IPS-18c (cell line): Measurements from ENCODE around the gene FRYL.
"Not testable (repeated sequence)": the region's sequence is repeated elsewhere in the genome, so short reads cannot be mapped to it uniquely, and the experiment has no call there.

Source experiments
- H3K4me3 ChIP-seq: 2 replicates; pipeline ENCODE4 v1.7.0; 2013; ENCODE audit warnings: low read depth, mild to moderate bottlenecking, low read length, moderate library complexity; ENCODE audit not compliant: insufficient read depth
- H3K9me3 ChIP-seq: one replicate; pipeline ENCODE4 v1.6.1; 2013; ENCODE audit warnings: mild to moderate bottlenecking, low read length, moderate library complexity; ENCODE audit not compliant: control insufficient read depth, insufficient read depth

The FRYL gene

DNA sequence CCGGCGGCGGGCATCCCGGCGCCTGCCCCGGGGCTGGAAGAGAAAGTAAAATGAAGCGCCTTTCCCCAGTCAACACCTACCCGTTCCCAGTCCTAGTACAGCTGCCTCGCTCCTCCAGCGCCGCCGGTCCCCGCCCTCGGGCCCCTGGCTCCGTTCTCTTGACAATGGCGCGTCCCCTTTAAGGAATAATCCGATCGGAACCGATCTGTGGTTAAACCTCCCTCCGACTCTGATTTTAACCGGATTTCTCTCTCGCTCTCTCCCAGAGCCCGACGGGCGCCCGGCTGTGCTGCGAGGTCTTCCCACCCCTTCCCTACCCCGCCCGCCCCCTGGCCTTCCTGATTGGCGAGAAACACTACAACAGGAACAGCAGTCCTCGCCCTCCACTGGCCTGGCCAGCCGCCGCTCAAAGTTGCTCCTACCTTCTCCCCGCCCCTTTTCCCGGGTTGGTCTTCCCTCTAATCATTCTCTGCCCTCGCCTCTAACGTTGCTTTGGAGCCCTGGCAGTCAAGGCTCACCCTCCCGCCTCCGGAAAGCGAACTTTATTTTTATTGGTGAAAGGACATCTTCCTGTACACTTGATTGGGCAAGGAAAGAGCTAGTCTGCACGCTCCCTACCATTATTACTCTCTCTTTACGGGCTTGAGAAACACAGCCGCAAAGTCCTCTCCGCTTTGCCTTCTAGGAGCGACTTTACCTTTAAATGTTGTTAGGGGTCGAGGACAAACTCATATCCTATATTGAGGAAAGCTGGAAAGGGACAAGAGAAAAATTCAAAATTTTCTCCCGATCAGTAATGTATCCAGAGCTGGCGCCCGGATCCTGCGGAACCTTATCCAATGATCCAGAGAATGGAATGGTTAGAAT, at the start of gene FRYL:
TSS of gene FRYL (minus strand) at position 282 of the 867 bp plus-strand sequence. CDS start 145,869 bp downstream, outside the sequence.
- H3K9me3 ChIP-seq, result no peaks in the 10 kb centered on the region
- peak within 1 kb of the TSS; percentile 87 for H3K4me3 ChIP-seq

DNA sequence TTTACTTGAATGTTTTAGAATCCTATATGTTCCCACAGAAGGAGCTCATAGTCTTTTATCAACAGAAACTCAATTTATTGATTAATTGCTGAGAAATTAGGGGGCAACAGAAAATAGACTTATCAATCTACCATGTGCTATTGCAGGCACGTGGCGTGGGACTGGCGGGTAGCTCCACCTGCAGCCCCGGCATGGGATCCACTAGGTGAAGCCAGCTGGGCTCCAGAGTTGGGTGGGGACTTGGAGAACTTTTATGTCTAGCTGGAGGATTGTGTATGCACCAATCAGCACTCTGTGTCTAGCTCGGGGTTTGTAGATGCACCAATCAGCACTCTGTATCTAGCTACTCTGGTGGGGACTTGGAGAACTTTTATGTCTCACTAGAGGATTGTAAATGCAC, 47.5 kb upstream of the FRYL start:
- H3K9me3 ChIP-seq, result no peaks in the 10 kb centered on the region
- no peak overlapping the region for H3K4me3 ChIP-seq

DNA sequence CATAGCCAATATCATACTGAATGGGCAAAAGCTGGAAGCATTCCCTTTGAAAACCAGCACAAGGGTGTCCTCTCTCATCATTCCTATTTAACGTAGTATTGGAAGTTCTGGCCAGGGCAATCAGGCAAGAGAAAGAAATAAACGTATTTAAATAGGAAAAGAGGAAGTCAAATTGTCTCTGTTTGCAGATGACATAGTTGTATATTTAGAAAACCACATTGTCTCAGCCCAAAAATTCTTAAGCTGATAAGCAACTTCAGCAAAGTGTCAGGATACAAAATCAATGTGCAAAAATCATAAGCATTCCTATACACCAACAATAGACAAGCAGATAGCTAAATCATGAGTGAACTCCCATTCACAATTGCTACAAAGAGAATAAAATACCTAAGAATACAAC, 41.4 kb upstream of the FRYL start:
- H3K4me3 ChIP-seq, H3K9me3 ChIP-seq: not testable (repeated sequence)

DNA sequence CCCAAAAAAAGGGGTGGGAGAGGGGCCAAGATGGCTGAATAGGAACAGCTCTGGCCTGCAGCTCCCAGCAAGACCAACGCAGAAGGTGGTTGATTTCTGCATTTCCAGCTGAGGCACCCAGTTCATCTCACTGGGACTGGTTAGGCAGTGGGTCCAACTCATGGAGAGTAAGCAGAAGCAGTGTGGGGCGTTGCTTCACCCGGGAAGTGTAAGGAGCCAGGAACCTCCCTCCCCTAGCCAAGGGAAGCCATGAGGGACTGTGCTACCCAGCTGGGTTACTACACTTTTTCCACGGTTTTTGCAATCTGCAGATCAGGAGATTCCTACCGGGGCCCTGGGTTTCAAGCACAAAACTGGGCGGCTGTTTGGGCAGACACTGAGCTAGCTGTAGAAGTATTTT, 36.9 kb upstream of the FRYL start:
- Histone ChIP-seq H3K4me3 (no peak overlapping the region), H3K9me3 (no peaks in the 10 kb centered on the region)

DNA sequence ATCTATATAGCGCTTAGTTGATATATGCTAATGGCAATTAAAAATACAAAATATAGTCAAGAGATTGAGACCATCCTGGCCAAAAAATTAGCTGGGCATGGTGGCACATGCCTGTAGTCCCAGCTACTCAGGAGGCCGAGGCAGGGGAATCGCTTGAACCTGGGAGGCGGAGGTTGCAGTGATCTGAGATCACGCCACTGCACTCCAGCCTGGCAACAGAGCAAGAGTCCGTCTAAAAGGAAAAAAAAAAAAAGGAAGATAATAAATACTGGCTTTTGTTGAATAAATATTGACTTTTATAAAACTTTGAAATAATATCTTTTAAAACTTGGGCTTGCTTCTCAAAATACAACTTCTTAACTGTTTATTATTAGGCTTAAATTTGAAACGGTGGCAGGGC, 36.2 kb upstream of the FRYL start:
- not testable (repeated sequence) for H3K4me3 ChIP-seq, H3K9me3 ChIP-seq

DNA sequence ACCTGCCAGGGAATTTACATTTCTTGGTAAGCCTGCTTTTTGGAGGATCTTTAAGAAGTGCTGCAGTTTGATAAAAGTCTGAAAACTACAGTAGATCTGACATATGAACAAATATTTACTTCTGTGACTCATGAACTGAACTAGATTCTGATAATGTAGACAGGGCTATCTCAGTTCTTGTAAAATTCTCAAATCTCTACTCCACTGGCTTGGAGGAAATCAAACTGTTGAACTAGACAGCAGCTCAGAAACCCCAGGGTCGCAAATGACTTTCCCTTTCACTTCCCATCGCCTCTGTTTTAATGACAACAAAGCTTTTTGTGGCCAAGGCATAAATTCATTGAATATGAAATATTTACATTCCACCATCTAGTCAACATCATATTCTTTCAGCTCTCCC, 35.4 kb upstream of the FRYL start:
- Histone ChIP-seq H3K4me3 (no peak overlapping the region), H3K9me3 (no peaks in the 10 kb centered on the region)

DNA sequence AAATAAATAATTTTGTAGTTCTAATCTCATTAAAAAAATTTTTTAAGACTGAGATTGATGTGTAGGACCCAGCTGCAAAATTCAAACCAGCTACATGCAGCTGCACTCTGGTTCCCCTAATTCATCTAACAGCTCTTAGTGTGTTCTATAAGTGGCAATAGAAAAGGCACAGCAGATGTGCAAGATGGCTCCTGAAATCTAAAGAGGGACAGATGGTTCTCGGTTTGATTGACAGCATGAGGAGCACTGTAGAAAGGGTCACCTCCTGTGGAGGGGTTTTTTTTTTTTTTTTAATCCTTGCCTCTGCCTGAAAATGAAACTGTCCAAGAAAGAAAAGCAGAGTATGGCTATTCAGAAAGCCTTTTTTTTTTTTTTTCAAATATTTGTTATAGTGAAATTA, 33.9 kb upstream of the FRYL start:
- no peak overlapping the region for H3K4me3 ChIP-seq
- no peaks in the 10 kb centered on the region for H3K9me3 ChIP-seq

DNA sequence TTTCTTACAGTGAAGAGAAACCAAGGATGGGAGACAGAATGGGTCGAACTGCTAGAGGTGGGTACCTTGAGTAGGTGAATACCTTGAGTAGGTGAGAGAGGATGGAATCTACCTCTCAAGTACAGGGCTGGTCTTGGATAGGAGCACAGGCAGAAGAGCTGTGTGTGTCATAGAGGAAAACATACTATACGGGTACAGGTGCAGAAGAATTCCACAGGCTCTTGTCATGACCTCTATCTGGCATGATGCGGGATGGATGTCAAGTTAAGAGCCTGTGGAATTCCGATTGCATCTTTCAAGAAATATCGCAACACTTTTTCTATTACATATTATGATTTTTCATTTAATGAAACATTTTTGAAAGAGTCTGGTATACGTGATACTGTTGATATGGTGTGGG, 32.8 kb upstream of the FRYL start:
- H3K9me3 ChIP-seq, result no peaks in the 10 kb centered on the region
- H3K4me3 ChIP-seq, result no peak overlapping the region

DNA sequence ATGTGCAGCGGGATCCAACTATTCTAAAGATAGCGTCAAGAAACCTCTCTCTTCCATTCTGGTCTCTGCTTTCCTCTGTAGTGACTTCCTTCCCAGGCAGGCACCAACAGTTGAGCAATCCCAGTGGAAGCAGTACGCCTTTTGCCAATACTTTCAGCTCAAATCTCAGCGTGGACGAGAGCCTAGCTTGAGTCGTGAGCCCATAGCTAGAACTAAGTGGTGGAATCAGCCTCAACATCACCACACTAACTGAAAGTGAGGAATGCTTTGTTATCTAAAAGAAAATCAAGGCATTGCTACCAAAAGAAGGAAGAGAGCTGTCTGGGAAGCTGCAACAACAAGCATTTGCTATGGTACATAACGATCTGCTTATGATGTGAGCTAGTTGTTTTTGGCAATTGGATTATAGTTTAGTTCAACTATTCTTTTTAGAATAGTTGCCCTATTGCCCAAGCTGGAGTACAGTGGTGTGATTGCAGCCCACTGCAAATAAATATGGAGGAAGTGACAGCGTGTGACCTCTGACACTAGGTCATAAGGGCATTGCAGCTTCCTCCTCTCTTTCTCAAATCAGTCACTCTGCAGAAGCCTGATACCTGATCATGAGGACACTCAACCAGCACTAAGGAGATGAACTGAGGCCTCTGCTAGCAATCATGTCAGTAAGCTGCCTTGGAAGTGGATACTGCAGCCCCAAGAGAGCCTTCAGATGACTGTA, 24.7 kb upstream of the FRYL start:
- no peak overlapping the region for H3K4me3 ChIP-seq
- no peaks in the 10 kb centered on the region for H3K9me3 ChIP-seq

DNA sequence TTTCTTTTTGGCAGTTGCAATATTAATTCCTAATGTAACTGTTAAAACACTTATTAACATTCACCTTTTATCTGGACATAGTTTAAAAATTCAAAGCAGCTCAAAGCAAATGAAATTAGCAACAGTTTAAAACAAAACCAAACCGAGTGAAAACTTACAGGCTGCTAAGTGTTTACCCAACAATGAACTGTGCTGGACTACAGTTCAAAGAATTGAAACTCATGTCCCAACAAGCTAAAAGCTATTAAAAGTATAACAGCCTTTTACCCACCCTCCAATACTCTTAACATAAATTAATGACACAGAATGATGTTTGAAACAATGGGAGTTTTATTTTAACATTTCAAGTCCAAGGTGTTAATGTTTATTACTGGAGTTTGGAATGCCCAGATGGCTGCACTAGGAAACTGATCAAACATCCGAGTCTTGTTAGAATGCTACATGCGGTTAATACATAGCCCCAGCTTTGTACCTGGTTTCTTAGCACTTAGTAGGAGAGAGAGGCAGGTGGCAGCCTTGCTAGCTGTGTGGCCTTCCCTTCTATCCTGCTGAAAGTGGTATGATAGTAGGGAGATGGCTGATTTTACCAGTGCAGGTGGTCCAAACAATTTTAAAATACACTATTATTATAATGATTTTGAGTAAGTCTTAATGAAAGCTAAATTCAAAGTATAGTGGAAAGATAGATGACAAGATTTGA, 21.1 kb upstream of the FRYL start:
- Histone ChIP-seq H3K4me3 (no peak overlapping the region), H3K9me3 (no peaks in the 10 kb centered on the region)

DNA sequence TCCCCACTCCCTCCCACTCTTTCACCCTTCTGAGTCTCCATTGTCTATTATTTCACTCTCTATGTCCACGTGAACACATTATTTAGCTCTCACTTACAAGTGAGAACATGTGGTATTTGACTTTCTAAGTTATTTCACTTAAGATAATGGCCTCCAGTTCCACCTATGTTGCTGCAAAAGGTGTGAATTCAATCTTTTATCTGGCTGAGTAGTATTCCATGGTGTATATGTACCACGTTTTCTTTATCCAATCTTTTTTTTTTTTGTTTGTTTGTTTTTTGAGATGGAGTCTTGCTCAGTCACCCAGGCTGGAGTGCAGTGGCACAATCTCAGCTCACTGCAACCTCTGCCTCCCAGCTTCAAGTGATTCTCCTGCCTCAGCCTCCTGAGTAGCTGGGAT, 20.1 kb upstream of the FRYL start:
- not testable (repeated sequence) for H3K4me3 ChIP-seq, H3K9me3 ChIP-seq

DNA sequence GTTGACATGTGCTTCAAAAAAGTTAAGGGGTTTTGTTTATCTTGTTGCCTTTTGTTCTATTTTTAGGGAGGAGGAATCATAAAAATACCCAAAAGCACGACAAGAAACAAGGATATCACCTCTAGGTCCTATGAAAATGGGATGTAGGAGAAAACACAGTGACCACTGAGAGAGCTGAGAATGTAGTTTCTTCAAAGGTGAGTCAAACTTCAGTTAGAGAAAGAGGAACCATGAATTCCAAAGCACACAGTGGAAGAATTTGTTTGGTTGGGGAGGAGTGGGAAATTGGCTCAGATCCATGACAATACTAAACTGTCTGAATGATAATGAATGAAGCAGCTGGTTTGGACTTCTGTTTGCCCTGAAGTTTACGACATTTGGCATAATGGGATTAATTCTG, 19.1 kb upstream of the FRYL start:
- H3K4me3 ChIP-seq, result no peak overlapping the region
- H3K9me3 ChIP-seq, result no peaks in the 10 kb centered on the region

DNA sequence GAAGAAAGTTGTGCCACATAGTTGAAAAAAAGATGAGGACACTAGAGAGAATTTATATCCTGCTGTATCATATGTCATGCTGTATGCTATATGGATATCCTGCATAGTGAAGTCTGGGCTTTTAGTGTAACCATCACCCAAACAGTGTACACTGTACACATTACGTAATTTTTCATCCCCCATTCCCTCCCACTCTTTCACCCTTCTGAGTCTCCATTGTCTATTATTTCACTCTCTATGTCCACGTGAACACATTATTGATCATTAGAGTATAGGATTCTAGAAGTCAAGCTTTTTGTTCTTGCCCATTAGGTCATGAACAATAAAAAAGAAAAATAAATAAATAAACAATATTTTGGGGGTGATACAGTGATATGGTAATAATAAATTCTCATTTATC, 18.0 kb upstream of the FRYL start:
- Histone ChIP-seq H3K9me3 (no peaks in the 10 kb centered on the region), H3K4me3 (no peak overlapping the region)

DNA sequence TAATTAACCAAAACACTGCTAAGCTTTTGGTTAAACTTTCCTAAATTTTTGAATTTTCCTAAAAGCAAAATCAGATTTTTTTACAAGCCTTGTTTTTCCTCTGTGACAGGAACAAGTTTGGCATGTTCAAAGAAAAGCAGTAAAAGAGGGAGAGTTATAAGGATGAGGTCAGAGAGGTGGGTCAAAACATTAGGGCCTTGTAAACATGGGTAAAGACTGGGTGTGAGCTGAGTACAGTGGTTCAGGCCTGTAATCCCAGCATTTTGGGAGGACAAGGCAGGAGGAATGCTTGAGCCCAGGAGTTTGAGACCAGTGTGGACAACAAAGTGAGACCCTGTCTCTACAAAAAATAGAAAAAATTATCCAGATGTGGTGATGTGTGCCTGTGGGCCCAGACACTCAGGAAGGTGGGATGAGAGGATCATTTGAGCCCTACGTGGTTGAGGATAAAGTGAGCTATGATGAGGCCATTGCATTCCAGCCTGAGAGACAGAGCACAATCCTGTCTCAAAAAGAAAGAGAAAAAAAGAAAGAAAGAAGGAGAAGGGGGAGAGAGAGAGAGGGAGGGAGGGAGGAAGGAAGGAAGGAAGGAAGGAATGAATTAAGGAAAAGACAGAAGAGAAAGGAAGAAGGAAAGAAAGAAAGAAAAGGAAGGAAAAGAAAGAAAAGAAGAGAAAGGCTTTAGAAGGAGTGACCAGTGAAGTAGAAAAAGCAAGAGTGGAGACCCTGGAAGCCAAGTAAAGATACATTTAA, 17.0 kb upstream of the FRYL start:
- H3K4me3 ChIP-seq, result no peak overlapping the region
- H3K9me3 ChIP-seq, result no peaks in the 10 kb centered on the region

DNA sequence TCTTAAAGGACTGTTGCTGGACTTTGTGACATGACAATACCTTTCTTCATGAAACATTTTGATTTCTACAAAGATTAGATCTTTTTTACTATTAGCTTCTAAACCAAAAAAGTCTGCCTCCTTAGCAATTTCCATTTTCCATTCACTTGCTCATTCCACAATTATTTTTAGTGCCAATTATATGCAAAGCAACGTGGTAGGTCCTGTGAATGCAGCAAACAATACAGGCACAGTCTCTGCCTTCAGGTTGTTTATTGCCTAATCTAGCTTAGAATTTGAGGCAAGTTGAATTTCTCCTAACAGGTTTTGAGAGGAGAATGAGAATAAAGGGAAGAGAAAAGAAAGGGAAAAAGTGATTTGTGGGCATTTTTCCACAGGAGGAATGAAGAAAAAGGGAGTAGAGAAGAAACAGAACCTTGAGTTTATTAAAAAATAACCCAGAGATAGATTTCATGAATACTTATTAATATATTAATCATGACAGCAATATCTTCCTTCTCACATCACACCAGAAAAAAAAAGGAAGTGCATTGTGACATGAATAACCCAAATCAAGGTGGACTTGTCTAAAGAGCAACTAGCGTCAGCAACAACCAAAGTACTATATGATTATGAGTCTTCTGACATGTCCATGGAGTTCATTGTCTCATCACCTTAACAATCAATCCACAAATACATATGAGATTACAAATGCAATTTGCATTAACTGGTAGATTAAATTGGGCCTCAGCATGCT, 16.3 kb upstream of the FRYL start:
- H3K4me3 ChIP-seq, result no peak overlapping the region
- H3K9me3 ChIP-seq, result no peaks in the 10 kb centered on the region

DNA sequence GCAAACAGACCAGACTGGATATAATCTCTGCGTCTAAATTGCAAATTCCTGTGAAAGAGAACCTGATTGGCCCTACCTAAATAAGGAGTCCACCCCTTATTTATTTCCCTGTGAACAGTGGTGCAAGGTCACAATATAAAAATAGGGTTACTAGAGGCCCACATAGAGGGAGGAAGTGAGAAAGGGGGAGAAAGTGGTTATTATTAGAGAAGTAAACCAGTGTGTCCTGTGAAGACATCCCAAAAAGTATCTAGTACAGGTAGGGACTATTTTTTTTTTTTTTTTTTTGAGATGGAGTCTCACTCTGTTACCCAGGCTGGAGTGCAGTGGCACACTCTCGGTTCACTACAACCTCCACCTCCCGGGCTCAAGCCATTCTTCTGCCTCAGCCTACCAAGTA, 15.0 kb upstream of the FRYL start:
- H3K4me3 ChIP-seq, result no peak overlapping the region
- H3K9me3 ChIP-seq, result no peaks in the 10 kb centered on the region
